Putamen (tissue), 1 donor: ENCODE results near the gene CSNK1A1L.
"Not testable (repeated sequence)": the region's sequence is repeated elsewhere in the genome, so short reads cannot be mapped to it uniquely, and the experiment has no call there.

Experiments
- DNase-seq: peaks from one replicate; pipeline ENCODE4 v3.0.0-alpha.2; 2016; ENCODE audit warnings: low spot score

The CSNK1A1L gene

DNA sequence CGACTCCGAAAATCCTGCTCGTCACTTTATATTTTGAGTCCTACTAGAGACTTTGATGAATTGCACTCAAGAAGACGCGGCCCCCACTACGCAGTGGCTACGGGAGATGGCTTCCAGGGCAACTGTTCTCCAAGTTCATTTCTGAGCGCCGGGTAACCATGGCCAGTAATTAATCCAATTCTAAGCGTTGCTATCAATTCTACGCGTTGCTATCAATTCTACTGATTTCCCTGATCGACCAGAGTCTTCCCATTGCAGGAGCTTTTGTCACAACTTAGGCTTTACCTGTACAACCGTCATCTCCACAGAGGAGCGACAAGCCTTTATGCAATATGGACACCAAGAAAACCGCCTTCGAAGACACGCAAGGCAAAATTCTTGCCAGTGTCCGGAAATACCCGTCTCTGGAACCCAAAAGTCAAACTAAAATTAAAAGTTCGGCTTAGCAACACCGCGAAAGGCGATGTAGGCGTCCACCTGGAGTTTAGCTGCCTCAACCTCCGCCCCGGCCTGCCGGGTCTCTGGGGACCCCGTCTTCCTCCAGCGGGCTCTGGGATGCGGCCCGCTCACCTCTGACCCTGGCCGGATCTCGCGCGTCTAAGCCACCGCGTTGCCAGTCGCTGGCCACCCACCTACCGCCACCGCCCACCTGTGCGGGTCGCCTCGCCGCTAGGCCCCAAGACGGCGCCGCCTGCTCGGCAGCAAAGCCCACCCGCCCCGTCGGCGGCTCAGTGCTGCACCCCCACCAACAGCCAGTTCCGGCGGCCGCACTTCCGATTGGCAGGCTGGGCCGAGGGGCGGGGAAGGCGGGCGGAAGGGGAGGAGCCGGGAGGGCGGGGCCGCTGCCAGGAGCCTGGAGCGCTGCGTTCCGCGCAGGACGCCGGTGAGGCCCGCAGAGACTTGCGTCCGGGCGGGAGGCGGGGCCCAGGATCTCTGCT is 46.3 kb downstream of the CSNK1A1L start, which contains the start of gene SUPT20H:
SUPT20H (minus strand) TSS at position 779 of the 938 bp plus-strand sequence. CDS start 8,198 bp downstream, outside the sequence.
- DNase-seq: peak; percentile 90

- DNase-seq: not testable (repeated sequence)
These were observed 49.2 kb downstream of the CSNK1A1L start for GRCh38 chr13:37056228-37056627.
